Measurements from ENCODE around the gene SLC22A24.

Gene SLC22A24

DNA sequence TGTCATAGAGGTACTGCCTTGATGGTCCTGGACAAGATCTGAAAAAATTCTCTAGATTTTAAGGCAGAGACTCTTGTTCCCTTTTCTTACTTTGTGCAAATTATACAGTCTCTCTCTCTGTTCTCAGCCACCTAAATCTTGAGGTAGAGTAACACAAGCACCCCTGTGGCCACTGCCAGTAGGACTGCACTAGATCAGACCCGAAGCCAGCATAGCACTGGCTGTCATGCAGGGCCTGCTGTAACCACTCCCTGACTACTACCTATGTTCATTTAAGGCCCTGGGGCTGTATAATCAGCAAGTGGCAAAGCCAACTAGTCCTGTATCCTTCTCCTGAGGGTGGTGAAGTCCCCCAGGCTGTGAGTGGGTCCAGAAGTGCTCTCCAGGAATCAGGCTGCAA lies 11.8 kb upstream of the SLC22A24 start:
- TF ChIP-seq POLR2AphosphoS5 (IDR thresholded peaks at IDR 0.05; ENCODE audit: low read depth, low read length) (no peak), SIN3A (IDR thresholded peaks at IDR 0.05; ENCODE audit: borderline replicate concordance, insufficient read depth, low read length) (no peak), FOXP2 (optimal IDR thresholded peaks at IDR 0.05; ENCODE audit: borderline replicate concordance, extremely low read depth, extremely low read length, insufficient read depth) (no peak)
- TF ChIP-seq, protein P1, sequence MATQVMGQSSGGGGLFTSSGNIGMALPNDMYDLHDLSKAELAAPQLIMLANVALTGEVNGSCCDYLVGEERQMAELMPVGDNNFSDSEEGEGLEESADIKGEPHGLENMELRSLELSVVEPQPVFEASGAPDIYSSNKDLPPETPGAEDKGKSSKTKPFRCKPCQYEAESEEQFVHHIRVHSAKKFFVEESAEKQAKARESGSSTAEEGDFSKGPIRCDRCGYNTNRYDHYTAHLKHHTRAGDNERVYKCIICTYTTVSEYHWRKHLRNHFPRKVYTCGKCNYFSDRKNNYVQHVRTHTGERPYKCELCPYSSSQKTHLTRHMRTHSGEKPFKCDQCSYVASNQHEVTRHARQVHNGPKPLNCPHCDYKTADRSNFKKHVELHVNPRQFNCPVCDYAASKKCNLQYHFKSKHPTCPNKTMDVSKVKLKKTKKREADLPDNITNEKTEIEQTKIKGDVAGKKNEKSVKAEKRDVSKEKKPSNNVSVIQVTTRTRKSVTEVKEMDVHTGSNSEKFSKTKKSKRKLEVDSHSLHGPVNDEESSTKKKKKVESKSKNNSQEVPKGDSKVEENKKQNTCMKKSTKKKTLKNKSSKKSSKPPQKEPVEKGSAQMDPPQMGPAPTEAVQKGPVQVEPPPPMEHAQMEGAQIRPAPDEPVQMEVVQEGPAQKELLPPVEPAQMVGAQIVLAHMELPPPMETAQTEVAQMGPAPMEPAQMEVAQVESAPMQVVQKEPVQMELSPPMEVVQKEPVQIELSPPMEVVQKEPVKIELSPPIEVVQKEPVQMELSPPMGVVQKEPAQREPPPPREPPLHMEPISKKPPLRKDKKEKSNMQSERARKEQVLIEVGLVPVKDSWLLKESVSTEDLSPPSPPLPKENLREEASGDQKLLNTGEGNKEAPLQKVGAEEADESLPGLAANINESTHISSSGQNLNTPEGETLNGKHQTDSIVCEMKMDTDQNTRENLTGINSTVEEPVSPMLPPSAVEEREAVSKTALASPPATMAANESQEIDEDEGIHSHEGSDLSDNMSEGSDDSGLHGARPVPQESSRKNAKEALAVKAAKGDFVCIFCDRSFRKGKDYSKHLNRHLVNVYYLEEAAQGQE (IDR thresholded peaks at IDR 0.05; ENCODE audit: insufficient read depth in 1 of 2, low read depth in 2 of 2, low read length in 2 of 2), result no peak

DNA sequence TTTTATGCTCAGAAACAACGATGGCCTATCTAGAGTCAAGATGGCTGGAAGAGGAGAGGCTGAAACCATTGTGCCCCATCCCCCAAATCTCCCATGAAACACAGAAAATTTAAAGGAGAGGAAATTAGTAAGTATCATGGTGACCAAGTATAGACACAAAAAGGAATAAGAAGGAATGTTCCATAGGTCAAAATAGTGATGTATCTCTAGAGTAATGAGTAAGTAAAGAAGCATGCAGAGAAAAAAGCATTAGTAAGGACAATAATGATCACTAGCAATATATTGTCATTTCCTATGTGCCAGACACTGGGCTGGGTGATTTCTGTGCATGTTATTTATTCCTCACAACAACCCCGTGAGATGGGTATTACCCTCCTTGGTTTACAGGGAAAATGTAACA lies 2.6 kb upstream of the SLC22A24 start:
- TF ChIP-seq SIN3A (IDR thresholded peaks at IDR 0.05; ENCODE audit: borderline replicate concordance, insufficient read depth, low read length), result no peak
- TF ChIP-seq FOXP2 (optimal IDR thresholded peaks at IDR 0.05; ENCODE audit: borderline replicate concordance, extremely low read depth, extremely low read length, insufficient read depth), result no peak
- TF ChIP-seq, protein P1 (IDR thresholded peaks at IDR 0.05; ENCODE audit: insufficient read depth in 1 of 2, low read depth in 2 of 2, low read length in 2 of 2), result no peak
- no peak for TF ChIP-seq POLR2AphosphoS5 (IDR thresholded peaks at IDR 0.05; ENCODE audit: low read depth, low read length)
- TF ChIP-seq TAF1 (IDR thresholded peaks at IDR 0.05; ENCODE audit: borderline replicate concordance, insufficient read depth, low read length), result no peak

DNA sequence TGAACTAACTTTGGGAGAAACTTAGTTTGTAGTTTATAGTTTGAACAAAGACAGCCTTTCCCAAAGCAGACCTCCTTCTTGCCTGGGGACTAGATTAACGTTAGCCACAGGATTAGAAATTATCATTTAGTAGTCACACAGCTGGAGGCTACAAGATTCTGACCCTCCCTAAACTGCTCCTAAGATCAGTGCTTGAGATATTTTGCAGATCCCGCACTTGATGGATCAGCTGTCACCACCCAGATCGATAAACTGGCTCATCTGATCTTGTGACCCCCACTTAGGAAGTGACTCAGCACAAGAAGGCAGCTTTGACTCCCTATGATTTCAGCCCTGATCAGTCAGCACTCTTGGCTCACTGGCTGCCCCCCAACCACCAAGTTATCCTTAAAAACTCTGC lies 1.6 kb downstream of the SLC22A24 start:
- no peak for TF ChIP-seq SIN3A (IDR thresholded peaks at IDR 0.05; ENCODE audit: borderline replicate concordance, insufficient read depth, low read length)
- TF ChIP-seq FOXP2 (optimal IDR thresholded peaks at IDR 0.05; ENCODE audit: borderline replicate concordance, extremely low read depth, extremely low read length, insufficient read depth), result no peak
- TF ChIP-seq, protein P1 (IDR thresholded peaks at IDR 0.05; ENCODE audit: insufficient read depth in 1 of 2, low read depth in 2 of 2, low read length in 2 of 2), result no peak
- TF ChIP-seq POLR2AphosphoS5 (IDR thresholded peaks at IDR 0.05; ENCODE audit: low read depth, low read length), result no peak
- TF ChIP-seq TAF1 (IDR thresholded peaks at IDR 0.05; ENCODE audit: borderline replicate concordance, insufficient read depth, low read length), result no peak

DNA sequence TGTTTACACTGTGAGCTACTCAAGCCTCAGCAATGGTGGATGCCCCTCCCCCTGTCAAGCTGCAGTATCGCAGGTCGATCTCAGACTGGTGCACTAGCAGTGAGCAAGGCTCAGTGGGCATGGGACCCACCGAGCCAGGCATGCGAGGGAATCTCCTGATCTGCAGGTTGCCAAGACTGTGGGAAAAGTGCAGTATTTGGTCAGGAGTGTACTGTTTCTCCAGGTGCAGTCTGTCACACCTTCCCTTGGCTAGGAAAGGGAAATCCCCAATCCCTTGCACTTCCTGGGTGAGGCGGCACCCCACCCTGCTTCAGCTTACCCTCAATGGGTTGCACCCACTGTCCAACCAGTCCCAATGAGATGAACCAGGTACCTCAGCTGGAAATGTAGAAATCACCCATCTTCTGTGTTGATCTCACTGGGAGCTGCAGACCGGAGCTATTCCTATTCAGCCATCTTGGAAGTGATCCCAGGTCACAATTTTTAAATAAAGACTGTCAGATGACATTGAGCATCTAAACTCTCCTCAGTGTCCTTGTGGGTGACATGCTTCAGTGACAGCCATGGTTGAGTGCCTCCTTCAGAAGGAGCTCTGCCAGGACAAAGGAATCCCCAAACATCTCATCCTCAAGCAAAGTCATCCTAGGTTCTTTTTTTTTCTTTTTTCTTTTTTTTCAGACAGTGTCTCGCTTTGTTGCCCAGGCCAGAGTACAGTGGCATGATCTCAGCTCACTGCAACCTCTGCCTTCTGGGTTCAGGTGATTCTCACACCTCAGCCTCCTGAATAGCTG lies 10.8 kb downstream of the SLC22A24 start:
- TF ChIP-seq, protein P1 (IDR thresholded peaks at IDR 0.05; ENCODE audit: insufficient read depth in 1 of 2, low read depth in 2 of 2, low read length in 2 of 2), result no peak
- TF ChIP-seq POLR2AphosphoS5 (IDR thresholded peaks at IDR 0.05; ENCODE audit: low read depth, low read length) (no peak), SIN3A (IDR thresholded peaks at IDR 0.05; ENCODE audit: borderline replicate concordance, insufficient read depth, low read length) (no peak), FOXP2 (optimal IDR thresholded peaks at IDR 0.05; ENCODE audit: borderline replicate concordance, extremely low read depth, extremely low read length, insufficient read depth) (no peak), TAF1 (IDR thresholded peaks at IDR 0.05; ENCODE audit: borderline replicate concordance, insufficient read depth, low read length) (no peak)
